Fibroblast of pulmonary artery (primary cell): ENCODE measurements around the gene MDFIC.

Experiments used
- DNase-seq: peaks from one replicate; pipeline ENCODE4 v3.0.0-alpha.2; 2010; ENCODE audit warnings: low read depth
- H3K4me3 ChIP-seq: replicated peaks from 2 replicates; pipeline ENCODE4 v1.5.1; 2011; ENCODE audit warnings: low read depth, mild to moderate bottlenecking, control low read depth, low read length, moderate library complexity
- TF ChIP-seq, protein P1 (sequence below): IDR thresholded peaks from 2 replicates; pipeline ENCODE4 v1.5.1; 2011; ENCODE audit warnings: mild to moderate bottlenecking, control low read depth, low read length, inconsistent platforms; ENCODE audit errors: missing control alignments

MDFIC gene

DNA sequence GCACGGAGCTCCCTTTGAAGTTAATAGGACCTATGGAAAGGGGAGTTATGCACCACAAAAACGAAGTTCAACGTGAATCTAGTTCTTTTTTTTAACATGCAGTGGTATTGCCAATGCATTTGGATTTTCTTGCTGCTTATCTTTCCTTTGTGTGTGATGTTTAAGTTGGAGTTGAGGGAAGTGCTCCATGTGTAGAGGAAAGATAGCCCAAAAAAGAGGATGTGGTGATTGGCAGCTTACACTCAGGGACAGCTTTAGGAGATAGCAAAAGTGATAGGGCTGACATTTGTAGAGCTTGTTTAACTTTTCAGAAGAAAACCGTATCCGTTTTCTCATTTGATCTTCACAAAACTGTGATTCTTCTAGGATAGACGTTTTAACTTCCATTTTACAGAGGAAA is 101.3 kb downstream of the MDFIC start:
- TF ChIP-seq, protein P1, sequence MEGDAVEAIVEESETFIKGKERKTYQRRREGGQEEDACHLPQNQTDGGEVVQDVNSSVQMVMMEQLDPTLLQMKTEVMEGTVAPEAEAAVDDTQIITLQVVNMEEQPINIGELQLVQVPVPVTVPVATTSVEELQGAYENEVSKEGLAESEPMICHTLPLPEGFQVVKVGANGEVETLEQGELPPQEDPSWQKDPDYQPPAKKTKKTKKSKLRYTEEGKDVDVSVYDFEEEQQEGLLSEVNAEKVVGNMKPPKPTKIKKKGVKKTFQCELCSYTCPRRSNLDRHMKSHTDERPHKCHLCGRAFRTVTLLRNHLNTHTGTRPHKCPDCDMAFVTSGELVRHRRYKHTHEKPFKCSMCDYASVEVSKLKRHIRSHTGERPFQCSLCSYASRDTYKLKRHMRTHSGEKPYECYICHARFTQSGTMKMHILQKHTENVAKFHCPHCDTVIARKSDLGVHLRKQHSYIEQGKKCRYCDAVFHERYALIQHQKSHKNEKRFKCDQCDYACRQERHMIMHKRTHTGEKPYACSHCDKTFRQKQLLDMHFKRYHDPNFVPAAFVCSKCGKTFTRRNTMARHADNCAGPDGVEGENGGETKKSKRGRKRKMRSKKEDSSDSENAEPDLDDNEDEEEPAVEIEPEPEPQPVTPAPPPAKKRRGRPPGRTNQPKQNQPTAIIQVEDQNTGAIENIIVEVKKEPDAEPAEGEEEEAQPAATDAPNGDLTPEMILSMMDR = no peak
- H3K4me3 ChIP-seq = no peak overlapping the region
- no peak for DNase-seq

DNA sequence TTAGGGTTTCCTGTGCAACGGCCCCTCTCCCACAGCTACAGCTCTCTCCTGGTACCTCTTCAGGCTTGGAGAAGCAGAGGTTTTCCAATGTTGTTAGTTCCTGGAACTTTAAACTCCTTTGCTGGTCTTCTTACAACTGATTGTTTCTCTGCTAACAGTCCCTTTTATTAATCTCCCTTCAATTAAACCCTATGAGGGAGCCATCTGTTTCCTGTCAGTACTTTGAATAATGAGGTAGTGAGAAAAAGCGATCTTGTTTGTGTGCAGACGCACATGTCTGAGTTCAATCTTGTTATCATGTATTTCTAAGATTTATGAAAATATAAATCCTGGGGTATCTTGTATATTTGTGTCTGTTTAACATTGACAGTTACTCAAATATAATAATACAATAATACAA is 102.4 kb downstream of the MDFIC start:
- DNase-seq = no peak

DNA sequence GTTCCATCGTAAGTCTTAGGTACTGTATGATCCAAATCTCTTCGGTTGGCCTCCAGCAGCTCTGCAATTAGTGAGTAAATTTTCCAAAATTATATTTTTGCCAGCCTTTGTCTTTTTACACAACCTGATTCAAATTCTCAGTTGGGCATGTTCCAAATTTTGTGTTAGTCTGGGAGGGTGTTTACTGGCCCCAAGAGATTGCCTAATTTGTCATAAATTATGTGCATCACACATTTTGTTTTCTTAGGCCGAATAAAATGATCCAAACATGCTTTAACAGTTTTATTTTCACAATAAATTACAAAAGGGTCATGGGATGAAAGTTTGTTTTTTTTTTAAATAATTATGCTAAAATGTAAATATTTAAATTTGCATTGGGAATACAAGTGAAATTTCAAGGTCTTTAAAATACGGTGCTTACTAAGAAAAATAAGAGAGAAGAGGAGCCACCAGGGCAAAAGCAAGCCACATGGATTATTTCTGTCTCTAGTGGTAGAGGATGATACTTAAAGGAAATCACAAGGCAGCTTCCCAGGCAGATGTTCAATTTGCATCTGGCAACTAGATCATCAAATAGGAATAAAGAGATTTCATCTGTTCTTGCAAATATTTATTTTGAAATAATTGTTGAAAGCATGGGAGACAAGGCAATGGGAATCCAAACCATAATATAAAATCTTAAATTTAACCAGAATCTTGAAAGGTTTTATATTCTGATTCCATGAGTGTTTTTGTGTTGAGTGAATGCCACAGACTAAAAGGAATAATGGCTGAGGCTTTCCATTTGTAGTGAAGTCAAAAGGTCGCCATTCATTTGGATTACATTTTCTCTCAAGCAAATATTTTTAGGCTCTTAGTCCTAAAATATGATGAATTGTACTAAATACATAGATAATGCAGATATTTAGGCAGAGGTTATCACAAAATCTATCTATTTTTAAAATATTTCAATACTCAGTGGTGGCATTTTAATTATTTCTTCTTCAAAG is 111.1 kb downstream of the MDFIC start:
- TF ChIP-seq, protein P1 = no peak
- no peak overlapping the region for H3K4me3 ChIP-seq
- no peak for DNase-seq

More for the DNA sequence above, 102.4 kb downstream of the MDFIC start:
- no peak overlapping the region for H3K4me3 ChIP-seq
- TF ChIP-seq, protein P1 = no peak

DNA sequence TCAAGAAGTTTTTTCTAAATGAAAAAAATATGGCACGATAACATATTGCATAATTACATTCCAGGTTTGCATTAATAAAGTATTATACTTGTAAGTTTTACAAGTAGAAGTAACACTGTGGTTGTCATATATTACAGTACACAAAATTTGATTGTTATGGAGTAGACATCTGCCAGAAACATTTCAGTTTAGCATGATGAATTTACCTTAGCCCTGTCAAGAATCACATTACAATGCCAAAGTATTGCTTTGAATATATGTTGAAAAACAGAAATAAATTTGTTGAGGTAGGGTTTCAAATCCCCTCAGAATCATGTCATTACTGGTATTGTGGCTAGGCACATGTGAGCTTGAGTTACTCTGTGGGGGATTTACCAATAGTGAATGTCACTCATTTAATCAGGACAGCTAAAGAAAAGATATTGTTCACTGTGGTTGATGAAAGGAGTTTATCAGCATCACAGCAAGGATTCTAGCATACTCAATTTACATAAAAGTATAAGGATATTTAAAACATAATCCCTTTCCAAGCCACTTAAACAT is 112.1 kb downstream of the MDFIC start:
- DNase-seq = no peak

DNA sequence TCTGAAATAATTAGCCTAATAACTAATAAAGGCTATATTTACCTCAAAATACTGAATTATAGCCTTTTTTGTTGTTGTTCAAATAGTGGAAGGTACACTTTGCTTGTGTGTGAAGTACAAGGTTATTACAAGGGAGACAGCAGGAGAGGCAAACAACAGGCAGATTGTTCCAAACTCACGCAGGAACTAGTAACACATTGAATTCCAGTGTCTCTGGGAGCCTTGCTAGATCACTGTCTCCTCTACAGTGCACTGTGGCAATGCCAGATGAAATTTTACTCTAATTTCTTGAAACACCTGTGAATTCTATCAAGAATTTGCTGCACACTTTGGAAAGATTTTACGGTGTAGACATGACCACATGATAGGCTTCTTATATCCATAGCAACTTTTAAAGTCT is 112.6 kb downstream of the MDFIC start:
- H3K4me3 ChIP-seq = no peak overlapping the region
- DNase-seq = no peak
- TF ChIP-seq, protein P1 = no peak

More for the DNA sequence above, 112.1 kb downstream of the MDFIC start:
- H3K4me3 ChIP-seq = no peak overlapping the region
- TF ChIP-seq, protein P1 = no peak

DNA sequence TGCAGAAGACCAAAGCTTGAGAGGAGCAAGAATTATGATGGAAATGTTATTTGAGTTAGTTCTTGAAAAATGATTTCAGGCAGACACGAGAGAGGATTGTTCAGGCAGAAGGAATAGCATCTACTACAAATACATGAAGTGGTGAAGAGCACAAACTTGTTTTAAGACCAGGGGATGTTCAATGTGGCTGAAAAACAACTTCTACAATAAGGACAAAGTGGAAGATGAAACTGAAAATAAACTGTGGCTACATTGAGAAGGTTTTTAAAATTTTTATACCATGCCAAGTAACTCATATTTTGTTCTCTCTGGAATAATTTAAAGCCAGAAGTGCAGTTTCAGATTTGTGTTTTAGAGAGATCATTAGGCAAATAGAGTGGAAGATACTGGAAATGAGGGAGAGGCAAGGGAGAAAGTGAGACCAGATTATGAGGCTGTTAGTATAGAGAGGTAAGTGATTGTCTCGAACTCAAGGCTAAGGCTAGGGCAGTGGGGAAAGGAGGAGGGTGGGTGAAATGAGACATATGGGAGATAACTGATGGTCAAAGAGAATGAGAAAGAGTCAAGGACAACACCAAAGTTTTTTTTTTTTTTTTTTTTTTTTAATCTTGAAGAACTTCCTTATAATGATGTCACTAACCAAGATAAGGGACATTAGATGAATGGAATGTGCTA is 115.4 kb downstream of the MDFIC start:
- no peak overlapping the region for H3K4me3 ChIP-seq
- TF ChIP-seq, protein P1 = no peak
- peak; percentile 35 for DNase-seq
